ENCODE results near the gene GLRX2.

- TF ChIP-seq, protein P1, sequence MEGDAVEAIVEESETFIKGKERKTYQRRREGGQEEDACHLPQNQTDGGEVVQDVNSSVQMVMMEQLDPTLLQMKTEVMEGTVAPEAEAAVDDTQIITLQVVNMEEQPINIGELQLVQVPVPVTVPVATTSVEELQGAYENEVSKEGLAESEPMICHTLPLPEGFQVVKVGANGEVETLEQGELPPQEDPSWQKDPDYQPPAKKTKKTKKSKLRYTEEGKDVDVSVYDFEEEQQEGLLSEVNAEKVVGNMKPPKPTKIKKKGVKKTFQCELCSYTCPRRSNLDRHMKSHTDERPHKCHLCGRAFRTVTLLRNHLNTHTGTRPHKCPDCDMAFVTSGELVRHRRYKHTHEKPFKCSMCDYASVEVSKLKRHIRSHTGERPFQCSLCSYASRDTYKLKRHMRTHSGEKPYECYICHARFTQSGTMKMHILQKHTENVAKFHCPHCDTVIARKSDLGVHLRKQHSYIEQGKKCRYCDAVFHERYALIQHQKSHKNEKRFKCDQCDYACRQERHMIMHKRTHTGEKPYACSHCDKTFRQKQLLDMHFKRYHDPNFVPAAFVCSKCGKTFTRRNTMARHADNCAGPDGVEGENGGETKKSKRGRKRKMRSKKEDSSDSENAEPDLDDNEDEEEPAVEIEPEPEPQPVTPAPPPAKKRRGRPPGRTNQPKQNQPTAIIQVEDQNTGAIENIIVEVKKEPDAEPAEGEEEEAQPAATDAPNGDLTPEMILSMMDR (IDR thresholded peaks at IDR 0.05; ENCODE audit: low read depth, low read length, missing input control), result no peak
- no peak for TF ChIP-seq JUND (IDR thresholded peaks at IDR 0.05)
- TF ChIP-seq EGR1 (IDR thresholded peaks at IDR 0.05; ENCODE audit: low read depth in 2 of 2), result no peak
- no peak for TF ChIP-seq GABPA (IDR thresholded peaks at IDR 0.05 in 1 of 2, conservative IDR thresholded peaks at IDR 0.05 in 1 of 2)
- TF ChIP-seq, protein P2, sequence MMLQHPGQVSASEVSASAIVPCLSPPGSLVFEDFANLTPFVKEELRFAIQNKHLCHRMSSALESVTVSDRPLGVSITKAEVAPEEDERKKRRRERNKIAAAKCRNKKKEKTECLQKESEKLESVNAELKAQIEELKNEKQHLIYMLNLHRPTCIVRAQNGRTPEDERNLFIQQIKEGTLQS (IDR thresholded peaks at IDR 0.05), result no peak
Observed at GRCh38 chr1:193094112-193094511, 11.1 kb downstream of the GLRX2 start.

All from liver (tissue), 3 donors.